ENCODE measurements around the gene KRTAP5-4.
A peak's percentile ranks its signal among the peaks of the same experiment; 100 is the strongest.

The KRTAP5-4 gene

GRCh38 chr11:1656061-1656441 is 34.1 kb upstream of the KRTAP5-4 start:
- H3K4me3 ChIP-seq (ENCODE audit: control insufficient read depth, low read depth, low read length): no peak overlapping the region
- no peak for TF ChIP-seq CTCF (IDR thresholded peaks at IDR 0.05; ENCODE audit: control insufficient read depth, insufficient read depth, low read depth, low read length, missing control alignments)
- no peak for DNase-seq (ENCODE audit: low read depth)

- TF ChIP-seq CTCF (IDR thresholded peaks at IDR 0.05; ENCODE audit: control insufficient read depth, insufficient read depth, low read depth, low read length, missing control alignments): no peak
- no peak overlapping the region for H3K4me3 ChIP-seq (ENCODE audit: control insufficient read depth, low read depth, low read length)
- DNase-seq (ENCODE audit: low read depth): no peak
Observed at GRCh38 chr11:1655168-1656060, 33.5 kb upstream of the KRTAP5-4 start.

GRCh38 chr11:1654388-1655167 is 32.6 kb upstream of the KRTAP5-4 start:
- TF ChIP-seq CTCF (IDR thresholded peaks at IDR 0.05; ENCODE audit: control insufficient read depth, insufficient read depth, low read depth, low read length, missing control alignments): no peak
- DNase-seq (ENCODE audit: low read depth): no peak
- no peak overlapping the region for H3K4me3 ChIP-seq (ENCODE audit: control insufficient read depth, low read depth, low read length)

GRCh38 chr11:1653541-1654387 is 31.8 kb upstream of the KRTAP5-4 start:
- H3K4me3 ChIP-seq (ENCODE audit: control insufficient read depth, low read depth, low read length): no peak overlapping the region
- no peak for DNase-seq (ENCODE audit: low read depth)
- TF ChIP-seq CTCF (IDR thresholded peaks at IDR 0.05; ENCODE audit: control insufficient read depth, insufficient read depth, low read depth, low read length, missing control alignments): no peak

GRCh38 chr11:1652771-1653540 is 31.0 kb upstream of the KRTAP5-4 start:
- DNase-seq (ENCODE audit: low read depth): no peak
- TF ChIP-seq CTCF (IDR thresholded peaks at IDR 0.05; ENCODE audit: control insufficient read depth, insufficient read depth, low read depth, low read length, missing control alignments): peak; percentile 92
- H3K4me3 ChIP-seq (ENCODE audit: control insufficient read depth, low read depth, low read length): no peak overlapping the region

- no peak for TF ChIP-seq CTCF (IDR thresholded peaks at IDR 0.05; ENCODE audit: control insufficient read depth, insufficient read depth, low read depth, low read length, missing control alignments)
- H3K4me3 ChIP-seq (ENCODE audit: control insufficient read depth, low read depth, low read length): no peak overlapping the region
- DNase-seq (ENCODE audit: low read depth): no peak
Observed at GRCh38 chr11:1652442-1652770, 30.5 kb upstream of the KRTAP5-4 start.

All from AG09309 (cell line).